Suprapubic skin (tissue), 4 donors: ENCODE measurements around the gene AFMID. TPM values are rescaled to one million over a fixed set of nuclear protein-coding genes. Genes with fewer than 3 reads are reported as not detected.

Experiments used
- DNase-seq, 2 donors: peaks; one replicate each; pipeline ENCODE4 v3.0.0-alpha.2; 2019; ENCODE audit warnings: low spot score in 2 of 2
- H3K27ac ChIP-seq: fragments of 200-600 bp; sonication (generic); one replicate; pipeline ENCODE4 v1.5.1; 2019
- H3K27me3 ChIP-seq: fragments of 200-600 bp; sonication (generic); one replicate; pipeline ENCODE4 v1.5.1; 2019
- H3K36me3 ChIP-seq: fragments of 200-600 bp; sonication (generic); one replicate; pipeline ENCODE4 v1.5.1; 2019
- H3K4me1 ChIP-seq: fragments of 200-600 bp; sonication (generic); one replicate; pipeline ENCODE4 v1.5.1; 2019
- H3K4me3 ChIP-seq: fragments of 200-600 bp; sonication (generic); one replicate; pipeline ENCODE4 v1.5.1; 2019; ENCODE audit warnings: mild to moderate bottlenecking
- H3K9me3 ChIP-seq: fragments of 200-600 bp; sonication (generic); one replicate; pipeline ENCODE4 v1.5.1; 2019
- CTCF ChIP-seq, 2 donors: fragments of 200-600 bp in 1 of 2; fragments of 450-650 bp in 1 of 2; sonication (generic) in 1 of 2; IDR thresholded peaks; one replicate each; pipeline ENCODE4 v1.5.1; 2016 to 2019; ENCODE audit warnings: antibody characterized with exemption in 2 of 2, mild to moderate bottlenecking in 1 of 2, moderate library complexity in 1 of 2
- EP300 ChIP-seq: sonication (generic); formaldehyde crosslinking; IDR thresholded peaks from one replicate; pipeline ENCODE4 v1.6.1; 2017; ENCODE audit warnings: antibody characterized with exemption
- POLR2A ChIP-seq, 2 donors: fragments of 450-650 bp; IDR thresholded peaks; one replicate each; pipeline ENCODE4 v1.6.1; 2017; ENCODE audit warnings: antibody characterized with exemption in 2 of 2, mild to moderate bottlenecking in 2 of 2, moderate library complexity in 2 of 2
- POLR2AphosphoS5 ChIP-seq, 3 donors: sonication (generic); formaldehyde crosslinking; IDR thresholded peaks; one replicate each; pipeline ENCODE4 v1.6.1; 2017; ENCODE audit warnings: antibody characterized with exemption in 3 of 3
- WGBS: methylation state at CpG from one replicate; pipeline ENCODE4 v1.1.5; 2018; 5-methylcytosine and 5-hydroxymethylcytosine counted together
- total RNA-seq, 4 donors: library from RNA; depleted of rRNA; stranded (reverse); fragments of >200 nt; gene quantifications; one replicate each; pipeline ENCODE4 v1.1.0, GENCODE V29; 2016

Gene AFMID
- total RNA-seq, 4 donors from 2014 or later = 43.9 to 78.3 (median 66.1) TPM

GRCh38 chr17:78185981-78186691 is 1.0 kb upstream of the AFMID start:
- DNase-seq = no peak

GRCh38 chr17:78196716-78197115 is 9.6 kb downstream of the AFMID start:
- H3K4me1 ChIP-seq = peaks cover 31% of the 10 kb centered on the region
- 84% methylated on average over 5 of the region's 5 CpGs for WGBS
- peaks cover 22% of the 10 kb centered on the region for H3K36me3 ChIP-seq
- no peak for DNase-seq
- H3K4me3 ChIP-seq = no peak overlapping the region
- H3K27ac ChIP-seq = peak overlapping the region; percentile 88
- H3K27me3 ChIP-seq = no peaks in the 10 kb centered on the region
- TF ChIP-seq CTCF (IDR thresholded peaks at IDR 0.05) = no peak
- no peak for TF ChIP-seq EP300
- TF ChIP-seq POLR2AphosphoS5 (IDR thresholded peaks at IDR 0.05) = no peak
- TF ChIP-seq POLR2A (IDR thresholded peaks at IDR 0.05) = no peak
- no peaks in the 10 kb centered on the region for H3K9me3 ChIP-seq

More at GRCh38 chr17:78185981-78186691, 1.0 kb upstream of the AFMID start:
- Histone ChIP-seq H3K9me3 (no peaks in the 10 kb centered on the region), H3K4me3 (peak overlapping the region; percentile 52), H3K27ac (no peak overlapping the region), H3K27me3 (no peaks in the 10 kb centered on the region), H3K36me3 (peaks cover 6% of the 10 kb centered on the region), H3K4me1 (peaks cover 21% of the 10 kb centered on the region)
- no peak for TF ChIP-seq CTCF (IDR thresholded peaks at IDR 0.05)
- no peak for TF ChIP-seq EP300
- 38% methylated on average over 10 of the region's 10 CpGs for WGBS

- WGBS = 59% methylated on average over 9 of the region's 9 CpGs
- Histone ChIP-seq H3K4me3 (no peak overlapping the region), H3K27ac (peak overlapping the region; percentile 88), H3K4me1 (peaks cover 31% of the 10 kb centered on the region), H3K27me3 (no peaks in the 10 kb centered on the region), H3K9me3 (no peaks in the 10 kb centered on the region), H3K36me3 (peaks cover 19% of the 10 kb centered on the region)
- DNase-seq = no peak
- no peak for TF ChIP-seq POLR2AphosphoS5 (IDR thresholded peaks at IDR 0.05)
- no peak for TF ChIP-seq EP300
- TF ChIP-seq CTCF (IDR thresholded peaks at IDR 0.05) = no peak
- TF ChIP-seq POLR2A (IDR thresholded peaks at IDR 0.05) = no peak
Measured at GRCh38 chr17:78197147-78197832, 10.1 kb downstream of the AFMID start.

GRCh38 chr17:78200451-78200850 is 13.3 kb downstream of the AFMID start:
- Histone ChIP-seq H3K4me3 (no peak overlapping the region), H3K27me3 (no peaks in the 10 kb centered on the region), H3K4me1 (peaks cover 31% of the 10 kb centered on the region), H3K36me3 (peaks cover 24% of the 10 kb centered on the region), H3K9me3 (no peaks in the 10 kb centered on the region), H3K27ac (no peak overlapping the region)
- no peak for DNase-seq
- TF ChIP-seq POLR2AphosphoS5 (IDR thresholded peaks at IDR 0.05) = no peak
- no peak for TF ChIP-seq EP300
- TF ChIP-seq CTCF (IDR thresholded peaks at IDR 0.05) = no peak
- no peak for TF ChIP-seq POLR2A (IDR thresholded peaks at IDR 0.05)
- WGBS = 88% methylated on average over 6 of the region's 6 CpGs

- Histone ChIP-seq H3K27me3 (no peaks in the 10 kb centered on the region), H3K36me3 (peaks cover 27% of the 10 kb centered on the region), H3K4me3 (no peak overlapping the region), H3K27ac (no peak overlapping the region), H3K9me3 (no peaks in the 10 kb centered on the region), H3K4me1 (peaks cover 13% of the 10 kb centered on the region)
- TF ChIP-seq POLR2A (IDR thresholded peaks at IDR 0.05) (no peak), EP300 (no peak), CTCF (IDR thresholded peaks at IDR 0.05) (no peak), POLR2AphosphoS5 (IDR thresholded peaks at IDR 0.05) (no peak)
- 77% methylated on average over 8 of the region's 8 CpGs for WGBS
- no peak for DNase-seq
Measured at GRCh38 chr17:78202666-78203065, 15.5 kb downstream of the AFMID start.
